Progenitor cell of endocrine pancreas (in vitro differentiated cells): Measurements from ENCODE around the gene LRRC37A. TPM values are rescaled to one million over a fixed set of nuclear protein-coding genes. Genes with fewer than 3 reads are reported as not detected.
"Not testable (repeated sequence)": the region's sequence is repeated elsewhere in the genome, so short reads cannot be mapped to it uniquely, and the experiment has no call there.

Source experiments
- DNase-seq: peaks from one replicate; pipeline ENCODE4 v3.0.0; 2021; ENCODE audit warnings: low spot score; ENCODE audit not compliant: unreplicated experiment
- H3K27ac Mint-ChIP-seq: 2 replicates; pipeline ENCODE4 v1.8.0; 2021; ENCODE audit warnings: mild to moderate bottlenecking, moderate library complexity, mixed read lengths
- H3K27me3 Mint-ChIP-seq: 2 replicates; pipeline ENCODE4 v1.8.0; 2021; ENCODE audit warnings: mixed read lengths
- H3K36me3 Mint-ChIP-seq: 2 replicates; pipeline ENCODE4 v1.8.0; 2022; ENCODE audit warnings: mixed read lengths; ENCODE audit not compliant: insufficient read depth
- H3K4me1 Mint-ChIP-seq: 2 replicates; pipeline ENCODE4 v1.8.0; 2021; ENCODE audit warnings: low read depth, mixed read lengths
- H3K4me3 Mint-ChIP-seq: 2 replicates; pipeline ENCODE4 v1.8.0; 2021; ENCODE audit warnings: low read depth, mild to moderate bottlenecking, moderate library complexity, mixed read lengths
- H3K9me3 Mint-ChIP-seq: 2 replicates; pipeline ENCODE4 v1.8.0; 2021; ENCODE audit warnings: low read depth, mixed read lengths
- CTCF ChIP-seq: fragments of 200-600 bp; sonication (generic); IDR thresholded peaks from one replicate; pipeline ENCODE4 v1.5.0; 2021; ENCODE audit warnings: antibody characterized with exemption, mild to moderate bottlenecking; ENCODE audit not compliant: unreplicated experiment
- total RNA-seq: library from RNA; stranded (reverse); gene quantifications from 2 replicates; pipeline ENCODE4 v1.2.1, GENCODE V29; 2021

LRRC37A gene
- total RNA-seq, 1 donor from 2014 or later, result 6.8 TPM

DNA sequence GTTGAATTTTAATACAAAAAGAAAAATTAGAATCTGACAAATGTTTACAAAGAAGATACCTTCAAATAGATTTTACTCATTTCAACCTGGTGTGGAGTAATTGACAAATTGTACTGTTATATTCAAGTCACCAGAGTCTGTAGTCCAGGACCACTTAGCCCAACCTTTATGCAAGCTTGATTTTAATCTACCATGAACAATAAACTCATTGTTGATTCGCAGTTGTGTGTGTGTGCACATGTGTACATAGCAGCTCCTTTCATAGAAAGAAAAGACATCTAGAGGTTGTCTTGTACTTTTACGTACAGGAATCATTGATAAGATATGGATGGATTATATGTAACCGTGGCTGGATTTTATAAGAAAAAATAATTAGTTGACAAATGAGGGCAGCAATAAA is 20.7 kb upstream of the LRRC37A start:
- H3K36me3 Mint-ChIP-seq, result no peaks in the 10 kb centered on the region

DNA sequence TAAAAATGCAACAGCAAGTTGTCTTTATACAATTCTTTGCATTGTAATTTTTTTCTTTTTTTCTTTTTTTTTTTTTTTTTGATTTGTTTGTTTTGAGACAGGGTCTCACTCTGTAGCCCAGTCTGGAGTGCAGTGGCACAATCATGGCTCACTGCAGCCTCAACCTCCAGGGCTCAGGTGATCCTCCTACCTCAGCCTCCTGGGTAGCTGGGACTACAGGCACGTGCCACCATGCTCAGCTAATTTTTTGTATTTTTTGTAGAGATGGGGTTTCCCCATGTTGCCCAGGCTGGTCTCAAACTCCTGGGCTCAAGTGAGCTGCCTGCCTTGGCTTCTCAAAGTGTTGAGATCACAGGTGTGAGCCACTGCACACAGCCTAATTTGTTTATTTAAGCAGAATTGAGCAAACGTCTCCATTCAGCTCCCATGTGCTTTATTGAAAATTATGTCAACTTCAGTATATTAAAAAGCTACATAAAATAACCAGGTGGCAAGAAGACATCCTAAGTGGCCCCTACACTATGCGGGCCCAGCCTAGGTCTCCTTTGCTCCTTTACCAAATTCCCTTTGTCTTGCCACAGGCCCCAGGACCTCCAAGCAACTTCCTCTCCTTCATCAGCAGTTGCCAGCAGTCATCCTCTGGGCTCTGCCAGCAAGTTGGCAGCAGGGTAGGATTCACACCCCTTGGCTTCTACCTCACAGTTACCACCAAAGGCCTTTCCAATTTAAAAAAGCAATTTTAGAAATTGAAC is 18.0 kb upstream of the LRRC37A start:
- H3K36me3 Mint-ChIP-seq, H3K27me3 Mint-ChIP-seq, H3K27ac Mint-ChIP-seq, H3K9me3 Mint-ChIP-seq, H3K4me3 Mint-ChIP-seq, H3K4me1 Mint-ChIP-seq, DNase-seq: not testable (repeated sequence)

More for the DNA sequence above, 20.7 kb upstream of the LRRC37A start:
- DNase-seq, result no peak
- H3K4me3 Mint-ChIP-seq, result no peak overlapping the region
- H3K9me3 Mint-ChIP-seq, result no peaks in the 10 kb centered on the region
- H3K4me1 Mint-ChIP-seq, result peaks cover 9% of the 10 kb centered on the region
- no peak for TF ChIP-seq CTCF
- no peak overlapping the region for H3K27ac Mint-ChIP-seq
- H3K27me3 Mint-ChIP-seq, result peaks cover 7% of the 10 kb centered on the region

- H3K27me3 Mint-ChIP-seq, DNase-seq, H3K9me3 Mint-ChIP-seq, H3K4me3 Mint-ChIP-seq, H3K27ac Mint-ChIP-seq, H3K36me3 Mint-ChIP-seq: not testable (repeated sequence)
- H3K4me1 Mint-ChIP-seq, result peaks cover 14% of the 10 kb centered on the region
Measured at GRCh38 chr17:46281336-46281735, 13.6 kb upstream of the LRRC37A start.

DNA sequence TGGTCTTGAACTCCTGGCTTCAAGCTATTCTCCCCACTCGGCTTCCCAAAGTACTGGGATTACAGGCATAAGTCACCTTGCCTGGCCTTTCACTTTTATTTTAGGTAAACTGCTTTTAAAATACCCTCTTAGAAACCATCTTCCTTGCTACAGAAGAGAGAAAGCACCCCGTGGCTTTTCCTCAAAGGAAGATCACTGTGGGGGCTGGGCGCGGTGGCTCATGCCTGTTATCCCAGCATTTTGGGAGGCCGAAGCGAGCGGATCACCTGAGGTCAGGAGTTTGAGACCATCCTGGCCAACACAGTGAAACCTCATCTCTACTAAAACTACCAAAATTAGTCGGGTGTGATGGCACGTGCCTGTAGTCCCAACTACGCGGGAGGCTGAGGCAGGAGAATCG is 12.3 kb upstream of the LRRC37A start:
- not testable (repeated sequence) for DNase-seq, H3K36me3 Mint-ChIP-seq, H3K27ac Mint-ChIP-seq, H3K27me3 Mint-ChIP-seq, H3K9me3 Mint-ChIP-seq, H3K4me3 Mint-ChIP-seq
- peaks cover 19% of the 10 kb centered on the region for H3K4me1 Mint-ChIP-seq

DNA sequence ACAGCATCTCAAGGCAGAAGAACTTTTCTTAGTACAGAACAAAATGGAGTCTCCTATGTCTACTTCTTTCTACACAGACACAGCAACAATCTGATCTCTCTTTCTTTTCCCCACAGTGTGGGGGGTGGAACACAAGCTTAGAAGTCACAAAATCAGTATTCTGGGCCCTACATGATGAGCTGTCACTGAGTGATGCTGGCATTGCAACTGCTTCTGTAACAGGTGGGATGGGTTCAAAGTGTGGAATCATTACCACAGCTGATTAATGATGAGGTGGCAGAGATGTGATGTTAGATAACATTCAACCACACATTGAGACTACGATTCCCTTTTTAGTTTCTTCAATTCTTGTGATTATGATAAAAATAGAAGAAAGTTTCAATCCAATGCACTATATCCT is 10.5 kb upstream of the LRRC37A start:
- not testable (repeated sequence) for H3K4me3 Mint-ChIP-seq, DNase-seq, H3K36me3 Mint-ChIP-seq, H3K27ac Mint-ChIP-seq, H3K9me3 Mint-ChIP-seq, H3K27me3 Mint-ChIP-seq
- peaks cover 19% of the 10 kb centered on the region for H3K4me1 Mint-ChIP-seq

GRCh38 chr17:46285500-46285899 is 9.4 kb upstream of the LRRC37A start:
- H3K27ac Mint-ChIP-seq, H3K27me3 Mint-ChIP-seq, H3K36me3 Mint-ChIP-seq, H3K9me3 Mint-ChIP-seq, DNase-seq, H3K4me3 Mint-ChIP-seq: not testable (repeated sequence)
- peaks cover 19% of the 10 kb centered on the region for H3K4me1 Mint-ChIP-seq

DNA sequence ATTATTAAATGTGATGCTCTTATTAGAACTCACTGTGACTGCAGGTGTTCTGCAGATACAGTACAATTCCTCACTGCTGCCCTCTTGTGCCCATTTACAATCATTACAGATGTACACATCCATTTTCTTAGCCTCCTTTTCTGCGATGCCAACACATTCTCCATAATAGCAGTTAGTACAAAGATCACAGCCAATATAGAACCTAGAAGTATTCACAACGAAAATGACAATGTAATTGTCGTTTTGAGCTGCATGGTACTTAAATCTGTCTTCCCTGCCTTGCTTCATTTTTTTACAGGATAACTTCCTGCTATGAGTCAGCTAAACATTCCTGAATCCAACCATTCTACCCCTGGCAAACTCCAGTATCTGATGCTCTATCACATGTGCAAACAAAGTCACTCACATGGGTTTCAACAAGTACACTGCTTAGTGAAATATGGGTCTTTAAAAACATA is 8.1 kb upstream of the LRRC37A start:
- DNase-seq, H3K36me3 Mint-ChIP-seq, H3K9me3 Mint-ChIP-seq, H3K4me3 Mint-ChIP-seq, H3K27me3 Mint-ChIP-seq: not testable (repeated sequence)
- peaks cover 19% of the 10 kb centered on the region for H3K4me1 Mint-ChIP-seq
- TF ChIP-seq CTCF, result peak; percentile 84
- H3K27ac Mint-ChIP-seq, result peak overlapping the region; percentile 79

DNA sequence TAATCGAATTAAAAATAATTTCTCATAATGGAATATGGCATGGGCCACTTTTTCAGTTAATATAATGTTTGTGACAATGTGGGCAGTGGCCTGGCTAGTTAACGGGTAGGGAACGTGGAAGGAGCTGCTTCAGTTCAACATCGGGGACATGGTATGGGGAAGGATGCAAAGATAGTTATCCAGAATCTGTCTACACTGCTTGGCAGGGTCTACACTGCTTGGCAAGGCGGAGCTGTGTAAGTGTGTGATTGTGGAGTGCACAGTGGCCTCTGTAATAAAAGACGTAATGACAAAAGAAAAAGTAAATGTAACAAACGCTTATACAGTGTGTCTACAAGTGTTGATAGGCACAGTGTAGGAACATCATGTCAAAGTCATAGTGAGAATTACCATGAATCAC is 7.3 kb upstream of the LRRC37A start:
- DNase-seq, H3K4me3 Mint-ChIP-seq: not testable (repeated sequence)
- H3K27ac Mint-ChIP-seq, result peak overlapping the region; percentile 77

DNA sequence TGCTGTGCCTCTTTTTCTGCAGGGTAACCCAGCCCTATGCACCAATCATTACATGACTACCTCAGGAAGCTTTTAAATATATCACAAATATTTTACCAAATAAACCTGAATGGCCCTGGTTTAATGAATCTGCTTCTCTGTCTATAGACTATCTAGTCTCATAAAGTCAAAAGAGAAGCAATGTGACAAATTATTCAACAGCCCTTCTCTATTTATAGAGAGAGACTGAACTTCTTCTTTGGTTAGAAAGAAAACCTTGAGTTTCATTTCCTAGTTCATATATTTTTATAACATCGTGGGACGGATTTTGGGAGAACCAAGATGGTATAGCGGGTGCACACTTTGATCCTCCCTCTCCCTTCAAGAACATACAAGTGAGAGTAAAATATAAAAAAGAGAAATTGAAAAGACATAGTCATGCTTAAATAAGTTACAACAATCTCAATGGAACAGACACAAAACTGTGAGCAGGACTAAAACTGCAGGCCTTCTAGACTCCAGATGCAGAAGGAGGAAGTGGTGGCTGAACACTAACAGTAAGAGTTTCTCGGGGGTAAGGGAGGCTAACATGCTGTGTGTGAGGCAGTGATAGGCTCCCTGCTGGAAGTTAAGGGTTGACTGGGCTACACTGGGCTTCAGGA is 3.9 kb upstream of the LRRC37A start:
- H3K4me1 Mint-ChIP-seq, H3K9me3 Mint-ChIP-seq, H3K4me3 Mint-ChIP-seq, DNase-seq, H3K36me3 Mint-ChIP-seq, H3K27me3 Mint-ChIP-seq: not testable (repeated sequence)
- peak overlapping the region; percentile 2 for H3K27ac Mint-ChIP-seq

More for the DNA sequence above, 7.3 kb upstream of the LRRC37A start:
- H3K9me3 Mint-ChIP-seq, H3K36me3 Mint-ChIP-seq, H3K27me3 Mint-ChIP-seq: not testable (repeated sequence)
- H3K4me1 Mint-ChIP-seq, result peaks cover 19% of the 10 kb centered on the region

- DNase-seq, H3K4me1 Mint-ChIP-seq, H3K9me3 Mint-ChIP-seq, H3K4me3 Mint-ChIP-seq, H3K36me3 Mint-ChIP-seq, H3K27me3 Mint-ChIP-seq: not testable (repeated sequence)
- H3K27ac Mint-ChIP-seq, result peak overlapping the region; percentile 2
Measured at GRCh38 chr17:46291618-46292017, 3.3 kb upstream of the LRRC37A start.

GRCh38 chr17:46341220-46341619 is 46.3 kb downstream of the LRRC37A start:
- H3K27me3 Mint-ChIP-seq, H3K36me3 Mint-ChIP-seq, H3K27ac Mint-ChIP-seq, DNase-seq, H3K4me3 Mint-ChIP-seq, H3K4me1 Mint-ChIP-seq, H3K9me3 Mint-ChIP-seq: not testable (repeated sequence)
